Lung (tissue), 12 donors: Measurements from ENCODE around the gene SLC36A1. TPM values are rescaled to one million over a fixed set of nuclear protein-coding genes. Genes with fewer than 3 reads are reported as not detected.

Experiments
- ATAC-seq: fragments of 200-7000 bp; cut with Tn5 transposase; one replicate; pipeline ENCODE4 v1.9.1; 2020; ENCODE audit warnings: moderate number of reproducible peaks; ENCODE audit not compliant: insufficient read depth, low FRiP score
- DNase-seq, 3 donors: peaks; one replicate each; pipeline ENCODE4 v3.0.0-alpha.2; 2013 to 2017
- H3K27ac ChIP-seq, 2 donors: one replicate each; pipeline ENCODE4 v1.5.1; 2013; ENCODE audit warnings: mild to moderate bottlenecking in 2 of 2, moderate library complexity in 2 of 2, control low read depth in 1 of 2, inconsistent platforms in 1 of 2, low read depth in 1 of 2, low read length in 1 of 2
- H3K27me3 ChIP-seq, 3 donors: one replicate each; pipeline ENCODE4 v1.5.1; 2013; ENCODE audit warnings: low read length in 2 of 3; ENCODE audit not compliant: control insufficient read depth in 3 of 3, insufficient read depth in 3 of 3
- H3K36me3 ChIP-seq, 4 donors: one replicate each; pipeline ENCODE4 v1.5.1; 2013; ENCODE audit warnings: low read length in 4 of 4, mild to moderate bottlenecking in 1 of 4, moderate library complexity in 1 of 4; ENCODE audit not compliant: control insufficient read depth in 4 of 4, insufficient read depth in 4 of 4
- H3K4me1 ChIP-seq, 5 donors: one replicate each; pipeline ENCODE4 v1.5.1; 2013; ENCODE audit warnings: low read length in 5 of 5, mild to moderate bottlenecking in 2 of 5, moderate library complexity in 1 of 5; ENCODE audit not compliant: control insufficient read depth in 5 of 5, insufficient read depth in 5 of 5
- H3K4me3 ChIP-seq: one replicate; pipeline ENCODE4 v1.5.1; 2013; ENCODE audit warnings: mild to moderate bottlenecking, control low read depth, moderate library complexity
- H3K9ac ChIP-seq, 2 donors: one replicate each; pipeline ENCODE4 v1.5.1; 2013; ENCODE audit warnings: low read length in 2 of 2, control low read depth in 1 of 2; ENCODE audit not compliant: insufficient read depth in 1 of 2
- H3K9me3 ChIP-seq, 4 donors: one replicate each; pipeline ENCODE4 v1.5.1; 2013; ENCODE audit warnings: low read length in 3 of 4, mild to moderate bottlenecking in 1 of 4, moderate library complexity in 1 of 4; ENCODE audit not compliant: control insufficient read depth in 4 of 4, insufficient read depth in 3 of 4
- CTCF ChIP-seq: IDR thresholded peaks from 2 replicates; pipeline ENCODE4 v1.5.1; 2012; ENCODE audit warnings: mild to moderate bottlenecking; ENCODE audit errors: control extremely low read depth, extremely low read depth
- WGBS, 2 donors: extraction: QIAGEN DNeasy Blood & Tissue Kit; methylation state at CpG; one replicate each; pipeline ENCODE4 v1.1.7; 2013; 5-methylcytosine and 5-hydroxymethylcytosine counted together
- polyA plus RNA-seq, 2 donors: library from polyadenylated mRNA; stranded (reverse); fragments of 200-250 nt; gene quantifications; one replicate each; pipeline ENCODE4 v1.2.1, GENCODE V29; 2013
- total RNA-seq, 2 donors: library from RNA; depleted of rRNA in 1 of 2; stranded (reverse); fragments of >200 nt in 1 of 2; gene quantifications; one replicate each; pipeline ENCODE4 v1.2.1, GENCODE V29; 2014 to 2021
- donor health status: control.
- donor health status: control.
- donor health status: Bipolar disorder and iron deficiency.
- donor health status: healthy.
- donor health status: DM: yes; HTN: yes; CAD: no.

SLC36A1 gene
- total and polyA plus RNA-seq, 4 donors, result 2.0 to 22.0 (median 9.9) TPM

GRCh38 chr5:151408591-151409230, 38.7 kb upstream of the SLC36A1 start:
- Histone ChIP-seq H3K4me1 (peaks cover 0 to 5% (median 0%) of the 10 kb centered on the region in 5 donors), H3K36me3 (no peaks in the 10 kb centered on the region), H3K9me3 (peaks cover 0 to 1% (median 0%) of the 10 kb centered on the region in 4 donors), H3K27ac (no peak overlapping the region), H3K4me3 (no peak overlapping the region), H3K27me3 (peaks cover 0 to 7% (median 3%) of the 10 kb centered on the region in 3 donors), H3K9ac (no peak overlapping the region)
- no peak for TF ChIP-seq CTCF
- no peak for ATAC-seq
- WGBS, 2 donors, result 39 to 45% methylated on average over 4 of the region's 4 CpGs
- no peak for DNase-seq

DNA sequence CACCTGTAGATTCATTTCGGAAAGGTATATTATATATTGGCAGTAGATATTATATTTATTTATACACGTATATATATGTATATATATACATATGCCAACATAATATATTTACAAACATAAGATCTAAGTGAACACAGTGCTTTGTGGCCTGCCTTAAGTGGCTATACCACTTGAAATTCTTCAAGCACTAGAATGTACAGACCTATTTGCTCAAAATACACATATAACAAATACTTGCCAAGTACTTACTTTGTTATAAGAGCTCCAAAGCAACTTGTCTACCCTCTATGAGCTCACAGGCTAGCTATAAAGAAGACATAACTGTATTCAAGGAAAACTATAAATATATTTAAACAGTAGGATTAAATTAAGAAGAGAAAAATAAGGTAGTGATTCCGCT, 33.6 kb upstream of the SLC36A1 start:
- H3K4me3 ChIP-seq, result no peak overlapping the region
- no peak overlapping the region for H3K9ac ChIP-seq
- H3K4me1 ChIP-seq, result peaks cover 0 to 9% (median 0%) of the 10 kb centered on the region in 5 donors
- ATAC-seq (no peak), DNase-seq (peak in 2 of 3 donors; percentile 35 to 55)
- TF ChIP-seq CTCF, result no peak
- no peak overlapping the region for H3K27ac ChIP-seq
- peaks cover 0 to 11% (median 5%) of the 10 kb centered on the region in 4 donors for H3K9me3 ChIP-seq
- WGBS, 2 donors, result 67 to 77% methylated on average over 3 of the region's 3 CpGs
- H3K36me3 ChIP-seq, result no peaks in the 10 kb centered on the region
- peaks cover 0 to 7% (median 0%) of the 10 kb centered on the region in 3 donors for H3K27me3 ChIP-seq

- Histone ChIP-seq H3K4me3 (no peak overlapping the region), H3K9ac (no peak overlapping the region), H3K27me3 (peaks cover 0 to 7% (median 0%) of the 10 kb centered on the region in 3 donors), H3K9me3 (peaks cover 0 to 11% (median 5%) of the 10 kb centered on the region in 4 donors), H3K27ac (no peak overlapping the region), H3K4me1 (peaks cover 0 to 9% (median 0%) of the 10 kb centered on the region in 5 donors), H3K36me3 (no peaks in the 10 kb centered on the region)
- DNase-seq (no peak), ATAC-seq (no peak)
- TF ChIP-seq CTCF, result no peak
- WGBS, 2 donors, result 54 to 68% methylated on average over 3 of the region's 3 CpGs
Observed at GRCh38 chr5:151414536-151414935, 32.9 kb upstream of the SLC36A1 start.
